AG04449 (cell line): ENCODE measurements around the gene RPL18.

Experiments
- CTCF ChIA-PET: fragments of 350-600 bp; formaldehyde crosslinking; extraction: SDS; loops from one replicate; lab custom pipeline; 2021; ENCODE audit warnings: antibody characterized with exemption; lab: Yijun Ruan, JAX
- POLR2A ChIA-PET: fragments of 400-600, 350-600 bp; formaldehyde crosslinking; extraction: SDS; loops from one replicate; lab custom pipeline; 2020; ENCODE audit warnings: antibody characterized with exemption, inconsistent platforms; lab: Yijun Ruan, JAX
- DNase-seq: peaks from one replicate; pipeline ENCODE4 v3.0.0-alpha.2; 2010; ENCODE audit warnings: low read depth, low spot score
- H3K4me3 ChIP-seq: 2 replicates; pipeline ENCODE4 v1.5.1; 2011; ENCODE audit warnings: low read depth, mild to moderate bottlenecking, control low read depth, low read length
- CTCF ChIP-seq: IDR thresholded peaks from one replicate; pipeline ENCODE4 v1.5.1; 2011; ENCODE audit warnings: mild to moderate bottlenecking, moderate library complexity, low read length, control low read depth, inconsistent platforms; ENCODE audit not compliant: insufficient read depth; ENCODE audit errors: missing control alignments

The RPL18 gene

GRCh38 chr19:48641850-48642249 is 22.9 kb upstream of the RPL18 start:
- TF ChIP-seq CTCF = no peak
- no peak for DNase-seq
- no peak overlapping the region for H3K4me3 ChIP-seq
- ChIA-PET POLR2A (no interaction called here), CTCF (interaction anchor here (1.1 kb wide), 1 partner anchor 33 kb away, joined by 4 read pairs; no protein-coding TSS in a partner anchor)

- ChIA-PET POLR2A (no interaction called here), CTCF (no interaction called here)
- DNase-seq = no peak
- TF ChIP-seq CTCF = no peak
- H3K4me3 ChIP-seq = no peak overlapping the region
Measured at GRCh38 chr19:48639483-48640375, 20.8 kb upstream of the RPL18 start.

- no peak for DNase-seq
- no peak for TF ChIP-seq CTCF
- H3K4me3 ChIP-seq = no peak overlapping the region
- ChIA-PET POLR2A (no interaction called here), CTCF (interaction anchor here (1.3 kb wide), 1 partner anchor 14 kb away, joined by 4 read pairs; no protein-coding TSS in a partner anchor)
Measured at GRCh38 chr19:48638831-48639381, 19.9 kb upstream of the RPL18 start.

- peak overlapping the region; percentile 66 for H3K4me3 ChIP-seq
- peak; percentile 84 for DNase-seq
- TF ChIP-seq CTCF = peak; percentile 17
- CTCF ChIA-PET = interaction anchor here (0.8 to 1.3 kb wide), 3 partner anchors 7 to 15 kb away, joined by 3 to 4 read pairs (median 3); partner anchors contain the start of gene CA11
- POLR2A ChIA-PET = interaction anchor here (0.6 to 1.5 kb wide), 3 partner anchors 14 to 434 kb away, joined by 4 to 5 read pairs (median 4); partner anchors contain the start of genes RPL18 and SPHK2
Measured at GRCh38 chr19:48637948-48638830, 19.2 kb upstream of the RPL18 start.

- POLR2A ChIA-PET = interaction anchor here (0.6 to 1.5 kb wide), 3 partner anchors 13 to 434 kb away, joined by 4 to 5 read pairs (median 4); partner anchors contain the start of genes RPL18 and SPHK2
- CTCF ChIA-PET = interaction anchor here (0.8 to 1.3 kb wide), 3 partner anchors 8 to 16 kb away, joined by 3 to 4 read pairs (median 3); partner anchors contain the start of gene CA11
- no peak for TF ChIP-seq CTCF
Measured at GRCh38 chr19:48637449-48637947, 18.5 kb upstream of the RPL18 start.

More at GRCh38 chr19:48637449-48637947, 18.5 kb upstream of the RPL18 start:
- DNase-seq = peak; percentile 92
- H3K4me3 ChIP-seq = peak overlapping the region; percentile 66
